Fibroblast of the conjunctiva (primary cell): Measurements from ENCODE around the gene CLCN7.
A peak's percentile ranks its signal among the peaks of the same experiment; 100 is the strongest.

ENCODE experiments used
- DNase-seq: peaks from one replicate; pipeline ENCODE4 v3.0.0-alpha.2; 2010; ENCODE audit warnings: low read depth

The CLCN7 gene

DNA sequence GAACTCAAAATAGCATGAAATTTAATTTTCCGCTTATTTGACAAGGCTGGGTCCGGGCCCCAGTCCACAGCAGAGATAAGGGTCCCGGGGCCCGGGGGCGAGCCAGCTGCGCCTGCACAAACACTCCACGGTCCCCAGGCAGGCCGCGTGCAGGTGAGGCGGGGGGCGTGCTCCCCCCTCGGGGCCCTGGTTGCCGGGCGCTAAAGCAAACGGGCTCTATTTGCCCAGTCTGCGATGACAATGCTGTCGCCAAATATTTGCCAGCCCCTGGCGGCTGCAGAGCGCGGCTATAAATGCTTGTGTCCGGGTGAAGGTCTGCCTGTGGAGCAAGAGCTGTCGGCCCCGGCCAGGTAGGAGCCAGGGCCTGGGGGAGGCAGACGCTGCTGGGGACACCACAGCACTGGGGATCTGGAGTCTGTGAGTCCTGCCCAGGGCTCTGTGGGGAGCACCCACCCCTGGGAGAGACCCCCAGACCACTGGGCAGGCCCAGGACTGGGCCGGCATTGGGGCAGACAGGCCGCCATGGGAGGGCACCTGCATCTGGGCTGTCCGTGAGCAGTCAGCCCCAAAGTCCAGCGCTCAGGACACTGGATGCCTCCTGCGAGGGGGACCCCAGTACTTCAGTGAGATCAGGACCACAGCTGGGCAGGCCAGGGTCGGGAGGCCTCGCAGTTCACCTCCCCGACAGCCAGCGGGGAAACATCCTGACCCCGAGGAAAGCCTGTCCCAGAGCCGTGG lies 43.9 kb downstream of the CLCN7 start, which contains the start of gene PERCC1:
TSS of gene PERCC1 (plus strand) at position 320 of the 738 bp plus-strand sequence. CDS start 1,516 bp downstream, outside the sequence.
- no peak for DNase-seq

DNA sequence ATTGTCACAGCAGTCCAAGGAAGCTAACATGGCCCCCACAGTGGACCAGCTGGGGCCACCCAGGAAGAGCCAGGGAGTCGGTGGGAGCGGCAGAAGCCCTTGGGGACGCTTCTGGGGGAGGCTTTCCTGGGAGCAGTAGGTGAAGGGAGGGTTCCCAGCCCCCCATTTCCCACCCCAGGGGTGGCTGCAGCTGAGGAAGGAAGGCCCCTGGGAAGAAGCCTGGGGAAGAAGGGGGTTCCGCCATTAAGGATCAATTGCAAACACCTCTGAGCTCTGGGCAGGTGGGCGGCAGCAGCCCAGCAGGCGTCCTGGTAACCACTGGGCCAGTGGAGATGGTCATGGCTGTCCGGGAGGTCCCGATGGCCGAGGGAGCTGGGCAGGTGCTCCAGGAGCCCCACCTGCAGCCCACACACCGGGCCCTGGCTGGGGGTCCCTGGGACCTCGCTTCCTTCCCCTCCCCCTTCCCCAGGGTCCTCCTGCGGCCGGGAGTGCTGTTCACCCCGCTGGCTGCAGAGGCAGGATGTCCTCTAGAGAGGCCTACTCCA lies 44.5 kb downstream of the CLCN7 start:
- DNase-seq, result no peak

DNA sequence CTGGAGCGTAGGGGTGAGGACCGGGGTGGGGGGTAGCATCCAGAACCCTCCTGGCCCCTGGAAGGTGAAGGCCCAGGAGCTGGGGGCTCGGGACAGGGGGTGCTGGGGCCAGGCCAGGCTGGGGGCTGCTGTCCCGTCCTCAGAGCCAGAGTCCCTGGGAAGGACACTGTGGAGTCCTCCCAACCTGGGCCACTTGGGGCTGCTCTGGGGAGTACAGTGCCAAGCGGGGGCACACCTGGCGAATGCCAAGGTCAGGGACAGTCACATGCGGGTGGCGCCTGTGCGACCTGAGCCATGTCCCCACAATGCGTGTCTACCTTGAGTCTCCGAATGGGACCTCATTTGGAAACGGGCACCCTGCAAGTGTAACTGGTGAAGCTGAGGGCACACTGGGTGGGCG lies 45.2 kb downstream of the CLCN7 start:
- no peak for DNase-seq

DNA sequence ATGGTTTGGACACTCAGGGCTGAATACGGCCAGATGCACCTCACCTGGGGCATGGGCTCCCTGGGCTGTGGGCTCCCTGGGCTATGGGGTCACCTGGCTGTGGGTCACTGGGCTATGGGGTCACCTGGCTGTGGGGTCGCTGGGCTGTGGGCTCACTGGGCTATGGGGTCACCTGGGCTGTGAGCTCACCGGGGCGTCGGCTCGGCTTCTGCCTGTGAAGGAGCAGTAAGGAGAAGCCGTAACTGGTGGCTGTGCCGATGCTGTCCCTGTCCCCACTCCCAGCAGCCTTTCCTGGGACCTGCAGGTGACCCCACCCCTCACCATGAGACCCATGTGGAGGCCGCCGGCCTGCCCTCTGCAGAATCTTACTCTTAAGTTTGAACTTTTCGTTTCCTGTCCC lies 45.8 kb downstream of the CLCN7 start:
- DNase-seq, result no peak

DNA sequence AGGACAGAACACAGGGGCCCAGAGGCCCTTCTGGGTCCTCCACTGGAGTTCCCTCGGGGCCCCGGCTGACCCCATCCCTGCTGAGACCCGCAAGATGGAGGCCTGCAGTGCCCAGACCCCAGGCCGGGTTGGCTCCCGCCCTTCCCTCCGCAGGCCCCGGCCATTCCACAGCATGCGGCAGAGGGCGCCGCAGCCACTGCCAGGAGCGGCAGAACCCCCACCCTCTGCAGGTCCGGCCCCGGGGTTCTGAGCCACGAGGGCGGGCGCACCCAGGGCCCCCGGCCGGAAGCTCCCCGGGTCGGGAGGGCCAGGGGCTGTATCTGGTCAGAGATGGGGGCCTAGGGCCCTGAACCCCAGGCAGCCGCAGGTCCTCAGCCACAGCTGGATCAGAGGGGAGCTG lies 46.3 kb downstream of the CLCN7 start:
- no peak for DNase-seq

DNA sequence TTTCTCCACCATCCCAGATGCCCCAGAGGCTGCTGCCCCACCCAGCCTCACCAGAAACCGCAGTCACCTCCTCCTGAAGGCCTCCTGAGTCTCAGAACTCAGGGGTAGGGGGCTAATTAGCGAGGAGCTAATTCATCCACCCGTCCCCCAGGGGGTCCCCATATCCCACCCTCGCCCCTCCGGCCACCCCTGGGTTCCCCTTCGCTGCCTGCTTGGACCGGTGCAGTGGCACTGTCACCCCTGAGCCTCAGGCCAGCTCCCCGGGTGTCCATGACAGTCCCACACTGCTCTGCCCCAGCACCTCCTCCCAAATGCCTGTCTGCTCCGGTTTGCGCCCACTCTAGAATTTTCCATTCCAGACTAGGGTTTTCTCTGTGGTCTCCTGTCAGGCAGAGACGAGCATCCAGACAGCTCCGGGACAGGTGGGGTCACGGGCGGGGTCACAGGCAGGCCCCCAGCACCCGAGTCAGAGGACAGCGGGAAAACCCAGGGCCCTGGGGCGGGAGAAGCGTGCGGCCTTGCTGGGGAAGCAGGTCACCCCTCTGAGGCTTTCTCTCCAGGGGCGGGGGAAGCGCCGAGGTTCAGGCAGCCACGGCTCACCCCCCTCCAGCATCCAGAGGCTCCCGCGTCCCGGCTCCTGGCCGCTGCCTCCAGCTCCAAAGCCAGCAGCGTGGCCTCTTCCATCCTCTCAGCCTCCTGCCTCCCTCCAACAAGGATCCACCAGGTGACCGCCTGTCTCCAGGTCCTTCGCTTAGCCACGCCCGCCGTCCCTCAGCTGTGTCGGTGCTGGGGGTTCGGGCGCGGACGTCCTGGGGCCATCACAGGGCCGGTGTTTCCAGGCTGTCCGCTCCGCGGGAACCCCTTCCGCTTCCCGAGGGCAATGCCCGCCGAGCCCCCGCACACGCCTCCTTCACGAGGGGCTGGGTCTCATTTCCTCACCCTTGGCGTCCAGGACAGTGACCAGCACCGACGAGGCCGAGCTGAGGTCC lies 47.1 kb downstream of the CLCN7 start:
- no peak for DNase-seq

DNA sequence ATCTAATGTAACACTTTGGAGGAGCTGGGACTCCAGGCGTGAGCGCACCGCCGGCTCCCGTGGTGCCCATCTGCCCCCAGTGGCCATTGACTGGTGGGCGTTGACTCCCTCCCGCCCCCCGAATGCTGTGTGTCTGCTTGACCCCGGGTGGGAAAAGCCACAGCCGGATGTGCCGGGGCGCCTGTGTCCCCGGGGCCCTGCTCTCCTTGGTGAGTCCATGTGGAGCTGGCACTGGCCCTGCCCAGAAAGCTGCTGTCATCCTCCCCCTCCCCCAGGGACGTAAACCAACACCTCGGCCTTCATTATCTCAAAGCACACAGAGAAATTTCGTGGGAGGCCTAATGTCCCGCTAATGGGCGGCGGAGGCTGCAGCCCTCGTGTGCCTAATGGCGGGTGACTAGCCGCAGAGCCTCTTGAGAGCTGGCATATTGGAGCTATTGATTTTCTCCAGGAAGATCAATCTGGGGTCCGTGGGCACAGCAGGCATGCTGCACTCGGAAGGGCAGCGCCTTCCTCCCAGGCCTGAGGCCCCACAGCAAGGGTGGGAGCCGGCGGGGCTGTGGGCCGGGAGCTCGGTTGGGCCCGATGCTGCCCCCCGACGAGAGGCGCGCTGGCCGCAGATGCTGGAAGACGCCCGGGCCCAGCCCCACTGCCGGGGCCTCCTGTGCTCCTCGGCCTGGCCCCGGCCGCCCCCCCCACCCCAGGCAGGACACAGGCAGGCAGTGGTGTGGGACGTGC lies 47.9 kb downstream of the CLCN7 start:
- no peak for DNase-seq

DNA sequence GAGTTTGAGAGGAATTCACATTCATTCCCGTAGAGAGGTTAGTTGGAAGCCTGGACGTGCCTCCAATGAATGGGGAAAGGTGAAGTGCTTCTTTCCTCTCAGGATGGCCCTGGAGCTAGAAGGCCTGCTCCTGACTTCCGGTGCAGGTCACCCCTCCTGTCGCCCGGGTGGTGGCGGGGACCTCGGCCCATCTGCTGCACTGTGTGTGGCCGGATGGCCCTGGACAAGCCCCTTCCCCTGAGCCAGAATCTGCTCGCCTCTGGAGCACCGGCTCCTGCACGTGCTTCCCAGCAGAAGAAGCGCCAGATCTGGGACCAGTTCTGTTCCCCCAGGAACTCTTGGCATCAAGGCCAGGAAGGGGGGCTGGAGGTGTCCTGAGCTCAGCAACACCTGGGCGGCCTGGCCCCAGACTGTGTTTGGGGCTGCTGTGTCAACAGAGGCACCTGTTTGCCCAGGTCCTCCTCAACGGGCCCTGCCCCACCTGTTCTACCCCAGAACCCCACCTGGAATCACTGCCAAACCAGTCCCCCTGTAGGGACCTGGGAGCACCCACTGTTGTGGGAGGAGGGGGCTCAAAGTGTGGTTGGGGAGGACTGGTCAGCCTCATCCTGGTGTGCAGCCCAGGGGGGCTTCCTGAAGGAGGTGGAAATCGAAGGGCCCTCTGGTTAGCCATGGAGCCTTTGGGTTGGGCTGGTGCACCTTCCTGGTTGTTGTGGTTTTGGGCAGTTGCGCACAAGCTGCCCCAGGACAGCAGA lies 49.0 kb downstream of the CLCN7 start:
- DNase-seq, result no peak

DNA sequence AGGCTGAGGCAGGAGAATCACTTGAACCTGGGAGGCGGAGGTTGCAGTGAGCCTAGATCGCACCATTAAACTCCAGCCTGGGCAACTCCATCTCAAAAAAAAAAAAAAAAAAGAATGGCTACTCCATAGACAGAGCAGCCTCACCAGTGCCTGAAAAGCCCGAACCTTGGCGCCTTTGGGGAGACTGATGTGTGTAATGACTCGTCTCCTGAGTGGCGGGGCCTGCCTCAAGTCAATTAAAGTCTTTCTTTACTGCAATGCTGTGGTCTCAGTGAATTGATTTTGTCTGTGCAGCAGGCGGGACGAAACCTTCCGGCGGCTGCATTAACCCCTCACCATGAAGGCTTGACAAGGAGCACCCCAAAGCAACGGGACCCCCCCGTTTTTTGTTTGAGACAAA lies 50.8 kb downstream of the CLCN7 start:
- DNase-seq, result no peak

DNA sequence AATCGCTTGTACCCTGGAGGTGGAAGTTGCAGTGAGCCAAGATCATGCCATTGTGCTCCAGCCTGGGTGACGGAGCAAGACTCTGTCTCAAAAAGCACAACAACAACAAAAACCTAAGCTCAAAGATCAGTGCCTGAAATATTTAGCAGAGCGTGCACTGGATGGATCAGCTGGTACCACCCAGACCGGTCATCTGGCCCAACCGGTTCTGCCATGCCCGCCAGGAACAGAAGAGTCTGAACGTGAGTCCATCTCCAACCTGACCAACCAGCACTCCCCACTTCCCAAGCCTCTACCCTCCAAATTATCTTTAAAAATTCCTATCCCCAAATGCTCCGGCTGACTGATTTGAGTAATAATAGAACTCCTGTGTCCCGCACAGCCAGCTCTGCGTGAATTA lies 52.8 kb downstream of the CLCN7 start:
- DNase-seq, result no peak

DNA sequence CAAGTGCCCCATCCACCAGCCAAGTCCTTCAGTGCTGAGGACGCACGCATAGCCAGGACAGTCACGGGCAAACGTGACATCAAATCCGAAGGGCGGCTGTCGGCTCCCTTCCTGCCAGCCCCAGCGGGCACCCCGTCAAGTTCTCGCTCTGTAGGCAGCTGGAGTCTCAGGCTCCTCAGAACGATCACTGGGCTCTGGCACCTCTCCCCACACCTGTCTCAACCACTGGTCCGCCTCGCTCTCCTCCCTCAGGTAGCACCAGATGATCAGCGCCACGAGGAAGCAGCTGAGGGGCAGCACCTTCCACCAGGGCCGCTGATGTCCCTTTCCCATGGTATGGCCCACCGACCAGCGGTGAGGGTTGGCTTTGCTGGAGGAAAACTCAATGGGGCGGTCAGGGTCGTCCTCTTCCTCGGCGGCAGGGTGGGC lies 54.7 kb downstream of the CLCN7 start:
- DNase-seq, result no peak

DNA sequence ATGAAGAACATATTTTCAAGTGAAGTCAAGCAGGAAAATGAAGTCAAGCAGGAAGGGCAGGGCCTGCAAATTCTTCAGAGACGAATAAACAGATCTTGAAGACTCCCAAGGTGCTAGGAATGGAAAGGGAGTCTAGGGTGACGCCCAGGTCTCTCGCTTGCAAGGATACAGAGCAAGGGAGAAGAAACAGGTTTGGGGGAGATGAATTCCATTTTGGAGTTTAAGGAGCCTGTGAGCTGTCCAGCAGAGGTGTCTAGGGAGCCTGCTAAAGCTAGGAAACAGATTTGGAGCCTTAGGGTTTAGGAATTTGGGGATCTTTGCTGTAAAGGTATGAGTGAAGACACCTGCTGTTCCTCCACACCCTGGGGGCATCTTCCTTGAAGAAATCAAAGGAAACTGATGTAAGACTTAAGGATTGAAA lies 58.3 kb downstream of the CLCN7 start:
- DNase-seq, result no peak

DNA sequence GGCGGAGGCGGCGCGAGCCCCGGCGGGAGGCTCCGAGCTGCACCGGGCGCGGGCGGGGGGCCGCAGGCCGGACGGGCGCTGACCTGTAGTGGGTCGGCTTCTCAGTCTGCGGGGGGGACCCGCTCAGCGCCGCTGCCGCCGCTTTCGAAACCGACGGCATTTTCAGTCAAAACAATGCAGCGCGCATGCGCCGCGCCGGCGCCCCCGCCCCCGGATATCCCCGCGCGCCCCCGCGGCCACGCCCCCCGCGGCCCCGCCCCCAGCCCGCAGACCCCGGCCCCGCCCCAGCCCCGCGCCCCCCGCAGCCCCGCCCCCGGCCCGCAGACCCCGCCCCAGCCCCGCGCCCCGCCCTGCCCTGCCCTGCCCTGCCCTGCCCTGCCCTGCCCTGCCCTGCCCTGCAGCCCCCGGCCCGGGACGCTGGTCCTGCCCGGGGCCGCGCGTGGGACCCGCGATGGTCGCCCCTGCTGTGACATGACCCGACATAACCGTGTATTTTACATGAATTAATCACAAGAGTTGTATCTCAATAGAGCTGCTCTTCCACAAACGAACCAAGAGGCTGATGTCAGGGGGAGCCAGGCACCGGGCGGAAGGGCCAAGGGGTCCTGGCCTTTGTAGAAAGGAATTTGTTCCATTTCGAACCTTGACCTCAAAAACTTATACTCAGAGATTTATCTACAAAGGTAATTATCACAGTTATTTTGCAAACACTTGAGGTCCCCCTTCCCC lies 60.1 kb downstream of the CLCN7 start, which contains the start of gene UNKL:
TSS of gene UNKL (minus strand) at position 173 of the 729 bp plus-strand sequence. CDS start at position 160, 13 bp downstream.
- no peak for DNase-seq

DNA sequence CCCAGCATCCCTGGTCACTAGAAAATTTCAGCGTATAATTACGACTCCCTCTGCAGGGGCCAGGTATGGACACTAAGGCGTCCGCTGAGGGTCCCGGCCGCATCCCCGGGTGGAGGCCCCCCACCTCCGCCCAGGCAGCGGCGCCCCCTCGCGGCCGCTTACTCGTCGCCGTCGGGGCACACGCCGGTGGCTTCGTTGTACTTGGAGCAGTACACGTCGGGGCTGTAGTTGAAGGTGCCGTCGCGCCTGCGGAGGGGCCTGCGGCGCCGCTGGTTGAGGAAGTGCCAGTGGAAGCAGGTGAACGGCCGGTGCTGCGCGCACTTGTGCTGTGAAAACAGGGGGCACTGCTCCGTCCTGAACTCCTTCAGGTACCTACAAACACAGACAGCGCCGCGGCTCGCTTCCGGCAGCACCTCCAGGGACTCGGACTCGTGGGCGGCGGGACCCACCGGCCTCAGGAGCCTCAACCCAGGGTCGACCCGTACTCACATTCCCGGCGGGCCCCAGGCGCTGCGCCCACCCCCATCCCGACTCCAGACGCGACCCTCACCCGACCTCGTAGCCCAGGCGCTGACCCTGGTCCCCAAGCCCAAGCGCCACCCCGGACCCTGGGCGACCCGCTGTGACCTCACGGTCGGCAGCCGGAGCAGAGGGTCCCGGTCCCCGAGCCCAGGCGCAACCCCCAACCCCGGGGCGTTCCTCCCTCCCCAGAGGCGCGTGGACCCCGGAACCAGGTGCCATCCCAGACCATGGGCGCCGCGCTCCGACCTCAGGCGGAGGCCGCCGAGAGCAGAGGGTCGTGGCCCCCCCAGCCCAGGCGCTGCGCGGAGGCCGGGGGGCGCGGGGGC lies 60.9 kb downstream of the CLCN7 start:
- DNase-seq, result no peak

DNA sequence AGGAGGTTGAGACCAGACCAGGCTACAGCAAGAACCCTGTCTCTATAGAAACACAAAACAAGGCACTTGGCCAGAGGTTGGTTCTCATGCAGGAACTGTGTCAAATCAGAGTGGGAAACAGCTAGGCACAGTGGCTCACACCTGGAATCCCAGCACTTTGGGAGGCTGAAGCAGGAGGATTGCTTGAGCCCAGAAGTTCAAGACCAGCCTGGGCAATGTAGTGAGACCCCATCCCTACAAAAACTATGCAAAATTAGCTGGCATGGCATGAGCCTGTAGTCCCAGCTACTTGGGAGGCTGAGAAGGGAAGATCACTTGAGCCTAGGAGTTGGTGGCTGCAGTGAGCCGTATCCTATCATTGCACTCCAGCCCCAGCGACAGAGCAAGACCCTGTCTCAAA lies 62.0 kb downstream of the CLCN7 start:
- no peak for DNase-seq

DNA sequence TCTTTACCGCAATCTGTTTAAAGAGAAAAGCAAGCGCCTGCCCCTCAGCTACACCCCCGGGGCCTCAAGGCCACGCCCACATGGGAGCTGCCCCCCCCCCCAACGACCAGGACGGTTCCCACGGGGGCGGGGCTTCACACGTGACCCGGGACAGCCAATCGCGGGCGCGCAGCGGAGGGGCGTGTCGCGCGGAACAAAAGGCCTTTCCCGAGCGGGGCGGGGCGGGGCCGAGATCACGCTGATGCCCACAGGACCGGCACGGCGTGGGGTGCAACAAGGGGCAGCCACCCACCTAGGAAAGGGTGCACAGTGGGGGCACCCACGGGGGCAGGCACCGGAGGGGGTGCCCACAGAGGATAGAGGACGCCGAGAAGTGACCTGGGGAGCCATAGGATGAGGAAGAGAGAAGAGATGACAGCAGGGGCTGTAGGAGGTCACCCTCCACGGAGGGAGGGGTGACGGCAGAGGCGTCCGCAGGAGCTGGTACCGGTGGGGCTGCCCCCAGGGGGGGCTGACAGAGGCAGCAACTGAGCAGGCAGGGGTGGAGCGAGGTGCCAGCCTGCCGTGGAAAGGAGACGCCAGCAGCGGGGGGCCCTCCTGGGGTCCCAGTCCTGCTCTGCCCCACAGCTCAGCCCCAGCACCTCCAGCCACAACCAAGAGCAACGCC lies 66.5 kb downstream of the CLCN7 start:
- DNase-seq, result peak; percentile 73

DNA sequence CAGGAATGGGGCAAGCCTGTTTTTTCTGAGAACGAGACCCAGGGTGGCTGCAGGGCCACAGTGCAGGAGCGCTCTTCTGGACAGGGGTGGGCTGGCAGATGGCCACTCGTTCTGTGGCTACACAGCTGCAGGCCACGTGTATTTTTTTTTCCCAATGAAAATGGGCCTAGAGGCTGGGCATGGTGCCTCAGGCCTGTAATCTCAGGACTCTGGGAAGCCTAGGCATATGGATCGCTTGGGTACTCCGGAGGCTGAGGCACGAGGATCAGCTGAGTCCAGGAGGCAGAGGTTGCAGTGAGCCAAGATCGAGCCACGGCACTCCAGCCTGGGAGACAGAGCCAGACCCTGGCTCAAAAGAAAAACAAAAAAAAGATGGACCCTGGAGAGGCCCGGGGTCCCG lies 67.1 kb downstream of the CLCN7 start:
- peak; percentile 18 for DNase-seq

DNA sequence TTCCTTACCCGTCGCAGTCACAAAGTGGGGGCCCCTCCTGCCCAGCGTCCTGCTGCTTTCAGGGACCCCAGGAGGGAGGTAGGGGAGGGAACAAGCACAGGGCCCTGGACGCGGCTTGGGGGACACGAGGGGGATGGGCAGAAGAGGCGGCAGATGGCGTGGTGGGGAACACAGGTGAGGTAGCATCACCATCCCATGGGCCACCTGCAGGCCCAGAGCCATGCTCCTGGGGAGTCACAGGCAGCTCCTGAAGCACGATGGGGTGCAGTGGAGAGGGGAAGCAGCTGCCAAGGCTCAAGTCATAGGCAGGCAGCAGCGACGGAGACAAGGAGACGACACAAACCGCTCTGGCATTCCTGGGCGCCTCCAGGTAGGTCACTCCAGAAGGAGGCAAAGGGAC lies 71.1 kb downstream of the CLCN7 start:
- DNase-seq, result no peak

DNA sequence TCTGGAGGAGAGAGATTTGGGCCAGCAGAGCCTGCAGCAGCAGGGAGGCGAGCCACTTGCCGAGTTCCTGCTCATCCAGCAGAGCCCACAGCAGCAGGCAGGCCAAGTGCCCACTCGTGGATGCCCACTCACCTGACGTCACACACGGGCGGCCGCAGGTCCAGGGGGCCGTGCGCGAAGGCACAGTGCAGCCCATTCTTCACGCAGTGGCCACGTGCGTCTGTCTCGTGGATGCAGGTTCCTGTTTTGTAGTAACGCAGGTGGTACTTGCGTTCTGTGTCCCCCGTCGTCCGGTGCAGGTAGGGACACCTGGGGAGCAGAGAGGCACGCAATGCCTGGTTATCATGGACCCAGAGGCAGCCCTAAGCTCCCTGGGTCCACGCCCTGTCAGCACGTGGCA lies 71.8 kb downstream of the CLCN7 start:
- no peak for DNase-seq
